Suppressor macrophage treated with lipopolysaccharide for 4 hours (primary cell): ENCODE results near the gene WDFY3.

ENCODE experiments used
- DNase-seq: peaks from one replicate; pipeline ENCODE4 v3.0.0-alpha.2; 2020

WDFY3 gene

DNA sequence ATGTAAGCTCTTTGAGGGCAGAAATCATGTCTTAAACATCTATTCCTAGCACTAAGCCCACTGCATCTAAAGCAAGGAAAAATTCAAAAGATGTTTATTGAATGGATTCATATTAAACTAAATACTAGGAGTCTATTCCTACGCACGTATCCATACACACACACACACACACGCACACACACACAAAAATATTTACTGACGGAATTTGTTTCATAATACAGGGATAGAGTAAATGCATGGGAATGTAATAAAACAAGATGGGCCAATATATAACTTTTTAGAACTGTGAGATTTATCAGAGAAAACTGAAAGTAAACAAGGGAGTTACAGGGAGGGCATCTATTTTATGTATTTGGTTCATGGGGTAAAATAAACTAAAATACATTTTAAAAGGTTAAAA is 57.6 kb downstream of the WDFY3 start:
- DNase-seq: no peak

DNA sequence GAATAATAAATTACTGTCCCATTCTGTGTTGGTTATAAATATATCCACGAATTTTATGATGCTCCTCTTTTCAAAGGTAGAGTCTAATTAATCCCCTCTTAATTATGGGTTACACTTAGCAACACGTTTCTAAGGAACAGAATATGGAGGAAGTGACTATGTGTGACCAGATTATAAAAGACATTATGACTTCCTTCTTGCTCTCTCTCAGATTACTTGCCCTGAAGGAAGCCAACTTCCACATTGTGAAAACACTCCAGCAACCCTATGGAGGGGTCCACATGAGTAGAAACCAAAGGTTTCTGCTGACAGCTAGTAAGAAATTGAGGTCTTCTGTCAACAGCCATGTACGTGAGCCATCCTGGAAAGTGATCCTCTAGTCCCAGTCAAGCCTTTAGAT is 59.3 kb downstream of the WDFY3 start:
- peak; percentile 22 for DNase-seq

DNA sequence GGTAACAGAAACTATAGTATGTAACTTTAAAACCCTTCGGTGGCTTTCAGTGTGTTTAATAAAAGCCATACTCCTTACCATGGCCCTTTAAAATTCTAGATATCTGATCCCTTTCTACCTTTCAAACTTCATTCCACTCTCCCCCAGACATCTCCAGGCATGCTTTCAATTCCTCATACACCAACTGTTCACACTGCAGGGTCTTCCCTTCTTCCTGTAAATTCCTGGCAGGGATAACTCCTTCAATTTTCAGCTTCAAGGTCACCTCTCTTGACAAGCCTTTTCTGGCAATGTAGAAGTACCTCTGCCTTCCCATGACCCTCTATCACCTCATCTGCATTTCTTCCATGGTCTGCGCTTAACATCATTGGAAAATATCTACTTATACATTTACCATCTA is 60.8 kb downstream of the WDFY3 start:
- DNase-seq: no peak

DNA sequence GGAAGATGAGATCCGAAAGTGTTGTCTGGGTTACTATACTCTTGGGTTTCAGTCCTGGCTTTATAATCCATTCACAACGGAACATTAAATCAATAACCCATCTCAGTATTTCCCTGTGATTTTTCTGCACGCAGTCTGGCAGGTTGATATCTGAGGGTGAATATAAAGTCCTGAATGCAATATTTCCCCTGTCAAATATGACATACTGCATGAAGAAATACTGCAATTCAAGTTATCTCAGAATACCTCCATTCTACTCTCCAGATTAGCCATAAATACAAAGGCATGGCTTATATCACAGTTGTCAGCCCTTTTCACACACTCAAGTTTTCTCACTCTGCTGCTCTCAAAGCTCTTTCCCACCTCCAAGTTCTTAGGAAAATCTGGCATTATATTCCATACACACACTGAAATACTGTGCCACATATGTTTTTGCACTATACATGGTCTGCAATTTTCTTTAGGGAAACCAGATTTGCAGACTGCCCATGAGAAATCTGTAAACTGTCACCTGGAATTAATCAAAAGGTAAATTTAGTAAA is 64.7 kb downstream of the WDFY3 start:
- DNase-seq: no peak

DNA sequence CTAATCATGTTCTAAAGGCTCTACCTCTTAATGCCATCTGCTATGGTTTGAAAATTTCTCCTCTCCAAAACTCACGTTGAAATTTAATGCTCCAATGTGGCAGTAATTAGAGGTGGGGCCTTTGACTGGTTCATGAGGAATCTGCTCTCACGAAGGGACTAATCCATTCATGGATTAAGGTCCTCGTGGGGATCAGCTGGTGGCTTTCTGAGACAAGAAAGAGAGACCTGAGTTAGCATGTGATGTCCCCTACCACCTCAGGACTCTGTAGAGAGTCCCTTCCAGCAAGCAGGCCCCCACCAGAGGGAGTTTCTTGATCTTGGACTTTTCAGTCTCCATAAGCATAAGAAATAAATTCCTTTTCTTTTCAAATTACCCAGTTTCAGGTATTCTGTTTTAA is 65.3 kb downstream of the WDFY3 start:
- no peak for DNase-seq

DNA sequence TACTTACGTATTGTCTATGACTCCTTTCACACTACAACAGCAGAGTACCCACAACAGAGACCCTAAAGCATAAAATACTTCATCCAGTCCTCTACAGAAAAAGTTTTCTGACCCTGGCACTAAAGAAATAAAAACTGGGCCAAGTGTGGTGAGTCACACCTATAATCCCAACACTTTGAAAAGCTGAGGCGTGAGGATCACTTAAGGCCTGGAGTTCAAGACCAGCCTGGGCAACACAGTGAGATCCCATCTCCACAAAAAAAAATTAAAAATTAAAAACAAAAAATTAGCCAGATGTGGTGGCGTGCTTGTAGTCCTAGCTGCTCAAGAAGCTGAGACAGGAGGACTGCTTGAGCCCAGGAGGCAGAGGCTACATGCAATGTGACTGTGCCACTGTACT is 66.9 kb downstream of the WDFY3 start:
- no peak for DNase-seq

DNA sequence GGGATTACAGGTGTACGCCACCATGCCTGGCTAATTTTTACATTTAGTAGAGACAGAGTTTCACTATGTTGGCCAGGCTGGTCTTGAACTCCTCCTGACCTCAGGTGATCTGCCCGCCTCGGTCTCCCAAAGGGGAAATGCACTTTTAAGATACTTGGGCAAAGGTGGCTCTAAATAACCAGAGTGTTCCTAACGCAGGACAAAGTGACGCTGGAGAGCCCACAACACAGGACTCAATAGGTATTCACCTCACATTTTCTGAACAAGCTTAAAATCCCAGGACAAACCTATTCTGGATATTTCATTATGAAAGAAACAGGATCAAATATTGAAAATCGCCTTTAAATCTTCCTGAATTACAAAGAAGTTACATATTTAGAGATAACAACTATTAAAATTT is 69.0 kb downstream of the WDFY3 start:
- no peak for DNase-seq

DNA sequence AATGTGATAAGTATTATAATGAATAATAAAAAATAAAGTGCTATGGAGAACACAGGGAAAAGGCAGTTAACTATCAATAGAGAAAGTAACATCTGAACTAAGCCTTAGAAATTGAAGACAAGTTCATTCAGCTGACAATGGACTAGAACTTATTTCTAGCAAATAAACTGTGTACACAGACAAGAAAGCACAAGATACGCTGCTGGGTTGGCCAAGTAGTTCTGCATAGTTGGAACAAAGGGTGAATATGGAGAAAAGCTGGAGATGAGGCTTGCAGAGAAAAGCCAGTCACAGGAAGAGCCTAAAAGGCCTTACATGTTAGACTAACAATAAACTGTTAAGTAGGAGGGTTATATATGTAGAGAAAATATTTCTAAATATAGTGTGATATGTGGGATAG is 71.2 kb downstream of the WDFY3 start:
- DNase-seq: no peak

DNA sequence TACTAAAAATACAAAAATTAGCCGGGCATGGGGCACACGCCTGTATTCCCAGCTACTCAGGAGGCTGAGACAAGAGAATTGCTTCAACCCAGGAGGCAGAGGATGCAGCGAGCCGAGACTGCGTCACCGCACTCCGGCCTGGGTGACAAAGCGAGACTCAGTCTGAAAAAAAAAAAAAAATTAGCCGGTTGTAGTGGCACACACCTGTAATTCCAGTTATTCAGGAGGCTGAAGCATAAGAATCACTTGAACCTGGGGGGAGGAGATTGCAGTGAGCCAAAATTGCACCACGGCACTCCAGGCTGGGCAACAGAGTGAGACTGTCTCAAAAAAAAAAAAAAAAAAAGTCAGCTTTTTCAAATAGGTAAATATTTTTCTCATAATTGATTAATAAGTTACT is 71.9 kb downstream of the WDFY3 start:
- DNase-seq: no peak

DNA sequence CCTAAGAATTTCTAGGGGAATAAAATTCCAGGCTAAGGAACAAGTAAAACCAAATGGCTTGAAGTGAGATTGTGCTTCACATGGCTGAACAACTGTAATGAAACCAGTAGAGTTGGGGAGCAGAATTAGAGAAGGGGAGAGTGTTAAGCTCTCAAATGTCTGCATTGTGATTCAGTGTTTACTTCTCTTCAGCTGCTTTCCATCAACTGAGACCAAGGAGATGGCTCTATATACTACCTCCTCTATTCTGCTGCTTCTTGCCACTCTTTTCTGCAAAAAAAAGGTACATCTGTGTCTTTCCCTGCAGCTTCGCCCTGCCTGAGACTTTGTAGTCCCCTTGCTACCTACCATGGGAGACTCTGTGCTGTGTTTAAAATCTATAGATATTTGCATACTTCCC is 73.5 kb downstream of the WDFY3 start:
- DNase-seq: no peak

DNA sequence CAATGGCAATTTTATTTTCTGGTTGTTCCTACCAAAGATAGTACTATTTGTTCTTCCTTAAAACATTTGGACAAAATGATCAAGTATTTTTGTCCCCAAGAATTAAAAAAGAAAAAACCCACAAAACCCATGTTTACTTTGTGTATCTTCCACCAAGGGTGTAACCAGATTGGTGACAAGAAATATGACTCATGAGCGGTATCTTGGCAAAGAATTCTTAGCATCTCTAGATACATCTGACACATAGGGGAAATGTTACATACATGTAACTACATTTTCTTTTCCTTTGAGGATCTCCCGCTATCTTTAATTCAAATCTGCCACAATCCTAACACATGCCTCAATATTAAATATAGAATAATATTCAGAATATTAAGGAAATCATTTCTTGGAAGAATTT is 78.7 kb downstream of the WDFY3 start:
- DNase-seq: no peak

DNA sequence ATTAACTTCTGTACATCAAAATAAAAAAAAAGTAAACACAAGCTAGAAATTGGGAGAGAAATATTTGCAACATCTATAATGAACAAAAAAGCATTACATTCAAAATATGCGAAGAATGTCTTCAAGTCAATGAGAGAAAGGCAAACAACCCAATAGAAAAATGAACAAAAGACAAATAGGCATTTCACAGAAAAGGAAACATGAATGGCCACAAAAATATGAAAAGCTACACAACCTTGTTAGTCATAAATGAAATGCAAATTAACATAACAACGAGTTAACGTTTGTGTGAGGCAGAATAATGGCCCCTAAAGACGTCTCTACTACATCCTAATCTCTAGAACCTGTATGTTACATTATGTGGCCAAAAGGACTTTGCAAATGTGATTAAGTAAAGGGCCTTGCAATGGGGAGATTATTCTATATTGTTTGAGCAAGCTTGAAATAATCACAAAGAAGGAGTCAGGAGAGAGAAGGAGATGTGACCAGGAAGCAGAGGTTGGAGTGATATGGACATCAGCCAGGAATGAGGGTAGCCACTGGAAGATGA is 86.8 kb downstream of the WDFY3 start:
- no peak for DNase-seq

DNA sequence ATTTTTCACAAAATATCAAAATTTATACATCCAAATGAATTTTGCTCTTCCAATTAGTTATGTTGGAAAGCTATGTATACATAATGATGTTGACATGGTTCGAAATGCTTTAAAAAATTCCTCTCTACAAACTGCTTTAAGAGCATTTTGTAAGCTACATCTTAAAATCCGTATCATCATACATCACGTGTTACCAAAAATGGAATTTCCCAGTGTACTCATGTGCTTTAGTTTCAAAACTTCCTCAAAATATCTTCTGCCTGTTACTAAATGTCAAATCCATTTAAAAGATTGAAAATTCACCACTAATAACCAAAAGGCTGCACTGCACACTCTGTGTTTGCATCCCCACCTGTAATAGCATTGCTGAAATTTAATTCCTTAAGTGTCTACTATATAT is 87.9 kb downstream of the WDFY3 start:
- DNase-seq: peak; percentile 80

DNA sequence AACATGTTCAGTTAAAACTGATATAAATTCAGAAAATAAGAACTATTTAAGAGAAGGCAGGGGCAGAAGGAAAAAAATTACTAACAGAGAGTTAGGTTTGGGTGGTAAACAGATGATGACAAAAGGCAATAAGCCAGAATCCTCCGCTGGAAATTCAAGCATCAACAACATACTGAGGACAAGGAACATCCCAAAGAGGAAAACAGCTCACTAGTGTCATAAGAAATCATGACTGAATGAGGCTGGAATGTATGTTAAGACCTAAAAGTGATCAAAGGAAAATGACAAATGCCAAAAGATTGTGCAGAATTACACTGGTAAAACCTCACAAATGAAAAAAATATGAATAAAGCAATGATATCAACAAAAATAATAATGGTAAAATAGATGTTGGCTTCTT is 88.4 kb downstream of the WDFY3 start:
- DNase-seq: no peak

DNA sequence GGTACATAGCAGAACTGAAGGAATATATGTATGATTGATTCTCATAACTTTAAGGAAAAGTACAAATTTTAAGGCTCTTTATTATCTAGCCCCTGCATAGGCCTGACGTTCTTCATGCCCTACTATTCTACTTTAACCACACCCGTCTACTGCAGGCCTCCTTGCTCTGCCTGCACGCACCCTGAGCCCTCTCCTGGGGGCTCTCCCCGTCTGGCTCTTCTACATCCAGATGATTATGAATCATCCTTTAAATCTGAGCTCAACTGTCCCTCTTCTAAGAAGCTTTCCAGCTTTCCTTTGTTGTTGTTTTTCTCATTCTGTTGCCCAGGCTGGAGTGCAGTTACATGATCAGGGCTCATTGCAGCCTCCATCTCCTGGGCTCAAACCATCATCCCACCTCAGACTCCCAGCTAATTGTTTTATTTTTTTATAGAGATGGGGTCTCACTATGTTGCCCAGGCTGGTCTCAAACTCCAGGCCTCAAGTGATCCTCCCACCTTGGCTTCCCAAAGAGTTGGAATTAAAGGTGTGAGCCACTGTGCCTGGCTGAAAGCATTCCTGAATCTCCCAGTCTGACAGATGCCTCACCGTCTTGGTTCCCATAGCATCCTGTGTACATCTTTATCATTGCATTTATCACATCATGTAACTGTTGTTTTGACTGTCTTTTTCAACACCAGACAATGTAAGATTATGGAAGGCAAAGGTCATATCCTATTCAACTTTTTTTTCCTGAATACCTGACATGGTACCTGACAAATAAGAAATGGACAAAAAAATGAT is 89.2 kb downstream of the WDFY3 start:
- DNase-seq: no peak

DNA sequence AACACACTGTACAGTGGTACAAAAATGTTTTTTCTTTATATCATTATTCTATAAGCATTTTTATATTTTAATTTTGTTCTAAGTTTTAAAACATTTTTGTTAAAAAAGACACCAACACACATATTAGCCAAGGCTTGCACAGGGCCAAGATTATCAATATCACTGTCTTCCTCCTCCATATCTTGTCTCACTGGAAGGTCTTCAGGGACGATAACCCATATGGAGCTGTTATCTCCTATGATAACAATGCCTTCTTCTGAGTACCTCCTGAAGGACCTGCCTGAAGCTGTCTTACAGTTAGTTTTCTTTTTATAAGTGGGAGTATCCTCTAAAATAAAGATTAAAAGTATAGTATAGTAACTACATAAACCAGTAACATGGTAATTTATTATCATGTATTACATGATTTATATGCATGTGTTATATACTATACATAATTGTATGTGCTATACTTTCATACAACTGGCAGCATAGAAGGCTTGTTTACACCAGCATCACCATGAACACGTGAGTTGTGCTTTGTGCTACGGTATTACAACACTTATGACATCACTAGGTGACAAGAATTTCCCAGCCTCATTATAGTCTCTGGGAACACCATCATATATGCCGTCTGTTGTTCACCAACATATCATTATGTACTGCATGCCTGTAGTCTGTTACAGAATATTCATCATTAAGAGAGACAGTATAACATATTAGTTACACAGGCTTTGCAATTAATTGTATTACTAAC is 90.7 kb downstream of the WDFY3 start:
- peak; percentile 30 for DNase-seq

DNA sequence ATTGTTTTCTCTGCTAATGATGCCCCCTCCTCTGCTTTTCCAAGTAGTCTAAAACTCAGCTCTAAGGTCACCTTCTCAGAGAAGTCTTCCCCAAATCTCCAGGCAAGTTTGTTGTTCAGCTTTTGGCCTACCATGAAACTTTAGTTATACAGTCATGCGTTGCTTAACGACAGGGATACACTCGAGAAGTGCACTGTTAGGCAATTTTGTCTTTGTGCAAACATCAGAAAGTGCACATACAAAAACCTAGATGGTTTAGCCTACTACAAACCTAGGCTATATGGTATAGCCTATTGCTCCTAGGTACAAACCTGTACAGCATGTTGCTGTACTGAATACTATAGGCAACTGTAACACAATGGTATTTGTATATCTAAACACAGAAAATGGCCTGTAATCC is 91.9 kb downstream of the WDFY3 start:
- DNase-seq: no peak

DNA sequence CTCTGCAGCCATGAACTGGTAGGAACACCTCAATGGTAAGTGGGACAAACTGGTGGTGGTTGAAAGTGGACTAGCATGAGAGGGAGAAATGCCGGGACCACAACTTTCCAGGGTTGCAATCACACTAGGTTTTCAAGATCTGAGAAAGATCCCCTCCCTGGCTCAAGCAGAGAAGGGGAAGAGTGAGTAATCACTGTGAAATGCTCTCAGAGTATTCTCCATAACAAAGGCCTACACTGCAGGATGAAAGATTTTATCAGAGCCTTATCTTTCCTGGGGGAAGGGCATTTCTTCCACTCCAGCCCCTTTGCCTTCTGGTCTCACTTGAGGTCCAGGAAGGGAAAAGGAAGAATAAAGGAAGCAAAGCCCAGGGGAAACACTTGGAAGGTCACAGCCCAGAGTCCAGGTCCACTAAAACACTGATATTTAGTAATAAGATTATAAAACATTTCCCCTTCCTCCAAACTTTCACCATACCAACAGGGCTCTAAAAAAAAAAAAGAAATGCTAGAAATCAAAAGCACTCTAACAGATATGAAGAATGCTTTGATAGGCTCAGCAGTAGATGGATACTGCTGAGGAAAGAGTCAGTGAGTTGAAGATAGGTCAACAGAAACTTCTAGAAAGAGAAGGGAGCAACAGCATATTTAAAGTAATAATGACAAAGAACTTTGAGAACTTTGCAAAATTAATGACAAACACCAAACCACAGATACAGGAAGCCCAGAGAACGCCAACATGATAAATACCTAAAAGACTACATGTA is 95.9 kb downstream of the WDFY3 start:
- DNase-seq: peak; percentile 35

DNA sequence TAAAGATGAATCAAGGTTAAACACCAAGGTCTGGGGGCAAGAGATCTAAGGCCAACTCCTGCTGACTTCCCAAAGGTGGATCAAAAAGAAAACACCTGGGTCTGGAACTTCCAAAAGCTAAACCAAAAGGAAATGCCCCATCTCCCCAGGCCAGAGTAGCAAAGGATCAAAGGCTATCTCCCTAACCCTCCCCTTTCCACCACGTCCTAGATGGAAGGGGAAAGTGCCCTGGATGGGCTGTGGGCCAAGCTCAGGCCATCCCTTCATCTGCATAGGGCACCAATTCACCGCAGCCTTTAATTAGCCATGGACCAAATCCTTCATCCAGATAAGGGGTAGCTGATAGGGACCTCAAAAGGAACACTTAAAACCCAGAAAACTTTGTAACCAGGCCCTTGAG is 100.2 kb downstream of the WDFY3 start:
- DNase-seq: no peak

DNA sequence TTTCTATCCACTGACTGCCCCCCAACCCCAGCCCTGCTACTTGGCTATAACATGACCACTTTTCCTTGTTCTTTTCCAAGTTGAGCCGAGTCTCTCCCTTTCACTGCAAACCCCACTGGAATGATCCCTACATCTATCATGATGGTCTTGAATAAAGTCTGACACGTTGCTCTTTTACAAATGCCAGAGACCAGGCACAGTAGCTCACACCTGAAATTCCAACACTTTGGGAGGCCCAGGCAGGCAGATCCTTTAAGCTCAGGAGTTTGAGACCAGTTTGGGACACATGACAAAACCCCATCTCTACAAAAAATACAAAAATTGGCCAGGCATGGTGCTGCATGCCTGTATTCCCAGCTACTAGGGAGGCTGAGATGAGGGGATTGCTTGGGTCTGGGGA is 100.9 kb downstream of the WDFY3 start:
- no peak for DNase-seq

DNA sequence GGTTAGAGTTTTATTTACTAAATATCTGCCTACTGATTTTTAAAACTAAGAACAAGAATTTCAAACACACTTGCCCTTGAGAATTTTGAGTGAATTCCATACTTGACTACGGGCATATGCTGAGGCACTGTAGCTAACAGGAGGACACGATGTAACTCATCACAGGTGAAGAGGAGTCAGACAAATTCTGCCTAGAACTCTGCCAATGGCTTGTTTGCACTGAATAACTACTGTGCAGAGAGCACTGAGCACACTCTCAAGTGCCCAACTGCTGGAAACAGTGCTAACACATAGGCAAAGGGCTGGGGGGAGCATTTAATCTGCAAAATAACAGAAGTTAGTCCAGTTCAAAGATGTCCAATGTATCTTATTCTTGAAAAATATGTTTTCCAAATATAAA is 104.4 kb downstream of the WDFY3 start:
- no peak for DNase-seq

DNA sequence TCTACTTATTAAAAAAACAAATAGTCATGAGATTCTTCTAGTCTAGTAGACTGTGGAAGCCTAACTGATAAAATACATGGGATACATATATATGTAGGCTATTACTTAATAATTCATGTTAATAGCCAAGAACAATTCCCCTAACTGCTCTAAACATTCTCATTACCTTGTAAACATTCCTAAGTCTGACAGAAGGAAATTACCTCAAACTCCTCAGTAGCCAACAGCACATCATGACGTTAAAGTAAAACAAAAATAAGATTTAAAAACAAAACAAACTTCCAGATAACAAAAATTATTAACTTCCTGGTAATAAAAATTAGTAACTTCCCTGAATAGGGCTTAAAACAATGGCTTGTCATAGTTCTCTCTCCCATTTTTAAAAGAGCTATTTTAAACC is 109.2 kb downstream of the WDFY3 start:
- DNase-seq: no peak

DNA sequence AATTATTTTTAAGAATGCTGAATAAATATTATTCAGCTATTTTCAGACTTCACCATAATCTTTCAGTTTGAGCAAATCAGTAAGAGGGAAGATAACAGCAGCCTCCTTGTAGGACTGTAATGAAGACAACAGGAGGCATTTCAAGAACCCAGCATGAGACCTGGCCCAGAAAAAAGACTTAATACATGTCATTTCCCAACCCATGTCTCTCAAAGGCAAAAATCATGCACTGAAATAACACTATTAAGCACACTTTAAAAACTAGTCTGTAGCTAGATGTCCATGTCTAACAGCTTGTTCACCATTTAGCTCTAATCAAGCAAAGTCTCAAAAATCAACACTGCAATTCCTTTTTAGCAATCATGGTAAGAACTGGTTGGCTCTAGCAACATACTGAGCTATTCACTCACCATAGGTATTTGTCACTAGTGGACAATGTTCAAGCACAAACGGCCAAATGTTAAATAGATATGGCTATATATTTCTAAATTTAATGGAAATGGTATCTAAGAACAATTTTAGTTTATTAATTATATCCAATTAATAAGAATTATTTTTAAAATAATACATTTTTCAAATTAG is 109.9 kb downstream of the WDFY3 start:
- DNase-seq: no peak
